Calu3 (cell line): ENCODE results near the gene ABHD2. TPM values are rescaled to one million over a fixed set of nuclear protein-coding genes. Genes with fewer than 3 reads are reported as not detected.

ENCODE experiments used
- BruUV-seq: library from RNA; stranded (reverse); fragments of 400-500 nt; replicated peaks from 2 replicates; lab custom pipeline; 2021; lab: Mats Ljungman, UMichigan
- CTCF ChIA-PET: fragments of 300-600 bp; sonication (Branson Sonifier 250); formaldehyde crosslinking; loops from one replicate; lab custom pipeline; 2022; ENCODE audit warnings: antibody characterized with exemption; lab: Charles Lee
- DNase-seq: peaks from one replicate; pipeline ENCODE4 v3.0.0; 2022
- H3K27ac Mint-ChIP-seq: one replicate; pipeline ENCODE4 v1.8.0; 2022; ENCODE audit warnings: mixed read lengths; ENCODE audit not compliant: unreplicated experiment
- H3K27me3 Mint-ChIP-seq: one replicate; pipeline ENCODE4 v1.8.0; 2022; ENCODE audit warnings: mixed read lengths; ENCODE audit not compliant: unreplicated experiment
- H3K36me3 Mint-ChIP-seq: one replicate; pipeline ENCODE4 v1.8.0; 2022; ENCODE audit warnings: mild to moderate bottlenecking, moderate library complexity, mixed read lengths; ENCODE audit not compliant: insufficient read depth, unreplicated experiment
- H3K4me1 Mint-ChIP-seq: one replicate; pipeline ENCODE4 v1.8.0; 2022; ENCODE audit warnings: mild to moderate bottlenecking, low read depth, mixed read lengths; ENCODE audit not compliant: unreplicated experiment
- H3K4me3 Mint-ChIP-seq: one replicate; pipeline ENCODE4 v1.8.0; 2022; ENCODE audit warnings: mild to moderate bottlenecking, low read depth, moderate library complexity, mixed read lengths; ENCODE audit not compliant: unreplicated experiment
- H3K9me3 Mint-ChIP-seq: one replicate; pipeline ENCODE4 v1.8.0; 2022; ENCODE audit warnings: low read depth, mixed read lengths; ENCODE audit not compliant: unreplicated experiment
- intact Hi-C: fragments of 100-400 bp; cut with micrococcal nuclease; formaldehyde crosslinking; loops from one replicate; pipeline ENCODE4 v1.10.0; 2022; ENCODE audit not compliant: unreplicated experiment
- total RNA-seq: library from RNA; stranded (reverse); gene quantifications from 2 replicates; pipeline ENCODE4 v1.2.3, GENCODE V29; 2022
- TF ChIP-seq, protein P1 (sequence below): fragments of 200-600 bp; IDR thresholded peaks from one replicate; pipeline ENCODE4 v1.8.0; 2022; ENCODE audit warnings: antibody characterized with exemption; ENCODE audit not compliant: unreplicated experiment

The ABHD2 gene
- total RNA-seq, 1 experiment from 2014 or later = 353 TPM

DNA sequence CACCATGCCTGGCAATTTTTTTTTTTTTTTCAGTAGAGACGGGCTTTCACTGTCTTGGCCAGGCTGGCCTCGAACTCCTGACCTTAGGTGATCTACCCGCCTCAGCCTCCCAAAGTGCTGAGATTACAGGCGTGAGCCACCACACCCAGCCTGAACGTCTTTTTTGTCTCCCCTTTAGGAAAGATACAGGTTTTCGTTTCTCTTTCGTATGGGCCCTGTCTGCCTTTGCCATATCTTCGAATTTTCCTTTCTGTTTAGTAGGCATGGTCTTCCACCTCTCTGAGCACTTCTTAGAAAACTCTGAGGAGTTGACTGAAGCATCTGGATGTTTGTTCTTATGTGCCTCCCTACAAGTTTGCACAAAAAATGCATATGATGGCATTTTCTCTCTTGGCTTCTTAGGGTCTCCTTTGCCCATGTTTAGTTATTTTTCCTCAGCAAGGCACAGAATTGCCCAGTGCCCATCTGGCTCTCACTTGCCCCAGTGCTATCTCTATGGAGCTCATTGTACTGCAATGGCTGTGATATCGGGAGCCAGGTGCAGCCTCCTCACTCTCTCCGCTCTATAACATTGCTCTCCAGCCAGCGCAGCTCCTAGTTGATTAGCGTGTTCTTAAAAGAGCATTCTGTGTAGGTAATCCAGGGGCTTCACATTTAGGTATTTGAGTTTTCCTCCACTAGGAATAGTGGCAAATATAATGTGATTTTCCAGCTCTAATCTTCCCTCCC lies 48.0 kb downstream of the ABHD2 start:
- Mint-ChIP-seq H3K9me3 (no peaks in the 10 kb centered on the region), H3K4me1 (peaks cover 26% of the 10 kb centered on the region), H3K27ac (no peak overlapping the region), H3K36me3 (peaks cover 26% of the 10 kb centered on the region), H3K4me3 (no peak overlapping the region), H3K27me3 (no peaks in the 10 kb centered on the region)
- TF ChIP-seq, protein P1, sequence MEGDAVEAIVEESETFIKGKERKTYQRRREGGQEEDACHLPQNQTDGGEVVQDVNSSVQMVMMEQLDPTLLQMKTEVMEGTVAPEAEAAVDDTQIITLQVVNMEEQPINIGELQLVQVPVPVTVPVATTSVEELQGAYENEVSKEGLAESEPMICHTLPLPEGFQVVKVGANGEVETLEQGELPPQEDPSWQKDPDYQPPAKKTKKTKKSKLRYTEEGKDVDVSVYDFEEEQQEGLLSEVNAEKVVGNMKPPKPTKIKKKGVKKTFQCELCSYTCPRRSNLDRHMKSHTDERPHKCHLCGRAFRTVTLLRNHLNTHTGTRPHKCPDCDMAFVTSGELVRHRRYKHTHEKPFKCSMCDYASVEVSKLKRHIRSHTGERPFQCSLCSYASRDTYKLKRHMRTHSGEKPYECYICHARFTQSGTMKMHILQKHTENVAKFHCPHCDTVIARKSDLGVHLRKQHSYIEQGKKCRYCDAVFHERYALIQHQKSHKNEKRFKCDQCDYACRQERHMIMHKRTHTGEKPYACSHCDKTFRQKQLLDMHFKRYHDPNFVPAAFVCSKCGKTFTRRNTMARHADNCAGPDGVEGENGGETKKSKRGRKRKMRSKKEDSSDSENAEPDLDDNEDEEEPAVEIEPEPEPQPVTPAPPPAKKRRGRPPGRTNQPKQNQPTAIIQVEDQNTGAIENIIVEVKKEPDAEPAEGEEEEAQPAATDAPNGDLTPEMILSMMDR = no peak
- no peak for DNase-seq
- CTCF ChIA-PET = no interaction called here
- intact Hi-C loops = no loop called here
- BruUV-seq = no TSS peak

DNA sequence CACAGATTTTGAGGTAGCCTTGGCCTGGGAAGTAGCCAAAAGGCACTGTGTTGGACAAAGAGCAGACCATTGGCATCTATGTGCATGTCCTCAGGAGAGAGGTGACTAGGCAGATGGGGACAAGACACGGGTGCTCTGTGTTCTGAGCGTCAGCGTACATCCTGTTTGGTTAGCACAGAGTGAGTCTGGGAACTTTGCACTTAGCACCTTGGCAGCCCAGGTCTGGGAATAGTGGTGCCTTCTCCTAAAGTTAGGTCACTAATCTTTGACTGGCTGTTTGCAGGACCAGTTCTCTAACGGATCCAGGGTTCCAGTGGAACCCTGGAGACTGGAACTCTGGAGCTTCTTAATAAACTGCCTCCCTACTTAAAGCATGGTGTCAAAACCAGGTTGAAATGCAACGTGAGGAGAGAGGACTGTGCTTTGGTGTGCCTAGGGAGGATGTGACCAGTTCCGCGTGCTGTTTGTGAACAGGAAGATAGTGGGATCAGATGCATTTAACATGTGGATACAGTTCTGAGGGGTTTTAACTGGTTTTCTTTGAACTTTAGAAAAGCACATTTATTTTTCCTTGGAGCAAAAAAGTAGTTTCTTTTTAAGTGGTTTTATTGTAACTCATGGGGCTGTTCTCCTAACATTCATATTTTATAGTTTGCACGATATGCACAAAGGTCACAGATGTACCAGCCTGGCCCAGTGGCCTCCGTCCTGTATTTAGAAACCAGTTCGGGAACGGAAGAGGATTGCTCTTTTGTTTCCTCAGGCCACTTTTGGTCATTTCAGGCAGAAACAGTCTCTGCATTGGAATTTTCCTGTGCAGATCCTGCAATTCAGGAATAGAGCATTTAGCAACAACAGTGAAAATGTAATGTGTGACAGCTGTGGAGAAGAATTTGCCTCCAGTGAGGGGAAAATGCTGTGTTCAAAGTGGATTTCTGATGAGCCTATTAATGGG lies 48.8 kb downstream of the ABHD2 start:
- H3K4me3 Mint-ChIP-seq = no peak overlapping the region
- no TSS peak for BruUV-seq
- intact Hi-C loops = no loop called here
- CTCF ChIA-PET = no interaction called here
- H3K27ac Mint-ChIP-seq = no peak overlapping the region
- no peak for DNase-seq
- peaks cover 26% of the 10 kb centered on the region for H3K36me3 Mint-ChIP-seq
- H3K4me1 Mint-ChIP-seq = peaks cover 25% of the 10 kb centered on the region
- H3K9me3 Mint-ChIP-seq = no peaks in the 10 kb centered on the region
- TF ChIP-seq, protein P1 = no peak
- H3K27me3 Mint-ChIP-seq = no peaks in the 10 kb centered on the region

DNA sequence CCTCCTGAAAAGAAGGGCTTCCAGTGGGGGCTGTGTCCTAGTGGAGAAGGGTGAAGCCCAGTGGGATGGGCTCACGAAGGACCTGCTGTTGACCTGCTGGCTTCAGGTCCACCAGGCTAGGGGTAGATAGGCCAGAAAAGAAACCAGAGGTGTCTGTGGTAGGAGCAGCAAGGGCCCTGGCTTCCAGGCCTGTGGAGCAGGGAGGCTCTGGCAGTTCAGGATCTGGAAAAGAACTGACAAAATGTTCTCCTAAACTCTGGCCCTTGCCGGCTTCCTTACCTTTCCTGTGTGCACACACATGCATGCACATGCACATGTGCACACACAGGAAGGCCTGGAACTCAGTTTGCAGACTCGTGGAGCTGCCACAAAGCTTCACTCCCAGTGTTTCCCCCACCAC lies 49.7 kb downstream of the ABHD2 start:
- CTCF ChIA-PET = interaction anchor here (0.5 to 1.4 kb wide), 2 partner anchors 8 to 1069 kb away, joined by 3 read pairs; no protein-coding TSS in a partner anchor
- Mint-ChIP-seq H3K36me3 (peaks cover 32% of the 10 kb centered on the region), H3K9me3 (no peaks in the 10 kb centered on the region), H3K4me3 (no peak overlapping the region), H3K27me3 (no peaks in the 10 kb centered on the region), H3K4me1 (peaks cover 22% of the 10 kb centered on the region), H3K27ac (no peak overlapping the region)
- no peak for DNase-seq
- no TSS peak for BruUV-seq
- TF ChIP-seq, protein P1 = no peak
- intact Hi-C loops = no loop called here

DNA sequence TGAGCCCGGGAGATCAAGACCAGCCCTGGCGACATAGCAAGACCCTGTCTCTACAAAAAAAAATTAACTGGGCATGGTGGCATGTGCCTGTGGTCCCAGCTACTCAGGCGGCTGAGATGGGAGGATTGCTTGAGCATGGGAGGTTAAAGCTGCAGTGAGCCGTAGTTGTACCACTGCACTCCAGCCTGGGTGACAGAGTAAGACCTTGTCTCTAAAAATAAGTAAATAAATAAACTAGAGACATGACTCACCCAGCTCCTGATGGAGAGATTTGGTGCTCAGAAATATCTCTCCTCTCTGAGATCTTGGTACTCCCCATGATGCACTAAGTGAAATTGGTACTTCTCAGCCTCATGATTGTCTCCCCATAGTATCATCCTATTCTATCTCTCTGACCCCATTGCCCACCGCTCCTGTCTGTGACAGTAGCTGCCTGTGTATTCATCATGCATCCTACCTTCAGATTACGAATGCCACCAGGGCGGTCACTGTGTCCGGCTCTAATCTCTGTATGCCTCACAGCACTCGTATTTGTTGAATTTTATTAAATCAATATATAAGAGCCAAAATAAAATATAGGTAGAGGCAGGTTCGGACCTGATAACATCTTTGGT lies 50.9 kb downstream of the ABHD2 start:
- DNase-seq = no peak
- CTCF ChIA-PET = interaction anchor here (0.8 to 1.4 kb wide), 4 partner anchors 10 to 49 kb away, joined by 3 read pairs; no protein-coding TSS in a partner anchor
- TF ChIP-seq, protein P1 = no peak
- Mint-ChIP-seq H3K4me1 (peaks cover 15% of the 10 kb centered on the region), H3K9me3 (no peaks in the 10 kb centered on the region), H3K27me3 (no peaks in the 10 kb centered on the region), H3K4me3 (no peak overlapping the region), H3K27ac (no peak overlapping the region), H3K36me3 (peaks cover 36% of the 10 kb centered on the region)
- intact Hi-C loops = no loop called here
- BruUV-seq = no TSS peak
